HCT116 (cell line): ENCODE results near the gene SAYSD1. TPM values are rescaled to one million over a fixed set of nuclear protein-coding genes. Genes with fewer than 3 reads are reported as not detected.

ENCODE experiments used
- ATAC-seq: fragments of 200-7000 bp; cut with Tn5 transposase; 2 replicates; pipeline ENCODE4 v1.9.1; 2020; ENCODE audit warnings: mild to moderate bottlenecking, moderate library complexity
- BruUV-seq: library from RNA; stranded (reverse); fragments of 400-500 nt; replicated peaks from 2 replicates; lab custom pipeline; 2021; lab: Mats Ljungman, UMichigan
- CTCF ChIA-PET: fragments of 300-600 bp; sonication (Branson Sonifier 250); formaldehyde crosslinking; loops from one replicate; lab custom pipeline; 2021; ENCODE audit warnings: antibody characterized with exemption; lab: Charles Lee
- POLR2A ChIA-PET: fragments of 300-600, 350-600 bp; sonication (Branson Sonifier 250); formaldehyde crosslinking; loops from one replicate; lab custom pipeline; 2021; ENCODE audit warnings: antibody characterized with exemption; lab: Charles Lee
- RAD21 ChIA-PET, 2 experiments: fragments of 300-600 bp; sonication (Branson Sonifier 250); formaldehyde crosslinking; loops; one replicate each; lab custom pipeline; 2023; ENCODE audit warnings: low total read pairs in 2 of 2; ENCODE audit not compliant: uncharacterized antibody in 2 of 2, unreplicated experiment in 2 of 2, low non-redundant PET in 1 of 2; lab: Charles Lee
- DNase-seq: peaks from one replicate; pipeline ENCODE4 v3.0.0-alpha.2; 2010; ENCODE audit warnings: low read depth, low spot score
- H2AFZ ChIP-seq: fragments of 200-600 bp; shearing (Covaris generic), sonication (generic); 2 replicates; pipeline ENCODE4 v1.6.1; 2017; ENCODE audit warnings: low read depth, mixed run types, mixed read lengths, antibody characterized with exemption, low read length; ENCODE audit not compliant: poor library complexity, severe bottlenecking
- H3K27ac ChIP-seq: 2 replicates; pipeline ENCODE4 v1.5.1; 2012; ENCODE audit warnings: low read depth, low read length
- H3K27me3 ChIP-seq: fragments of 200-600 bp; sonication (generic); 2 replicates; pipeline ENCODE4 v1.6.1; 2016; ENCODE audit warnings: mixed run types, low read length, mixed read lengths; ENCODE audit not compliant: insufficient read depth
- H3K36me3 ChIP-seq, 2 experiments: fragments of 200-500 bp in 1 of 2; fragments of 200-600 bp in 1 of 2; sonication (Bioruptor generic) in 1 of 2; sonication (generic) in 1 of 2; 2 replicates each; pipeline versions ENCODE4 v1.5.1 to v1.6.1; 2014 to 2016; ENCODE audit warnings: low read length in 2 of 2, inconsistent platforms in 1 of 2, mixed read lengths in 1 of 2, mixed run types in 1 of 2; ENCODE audit not compliant: insufficient read depth in 2 of 2, control insufficient read depth in 1 of 2
- H3K4me1 ChIP-seq, 2 experiments: fragments of 200-600 bp in 1 of 2; sonication (generic) in 1 of 2; 2 replicates each; pipeline versions ENCODE4 v1.5.1 to v1.6.1; 2012 to 2017; ENCODE audit warnings: low read length in 2 of 2, inconsistent platforms in 1 of 2, mild to moderate bottlenecking in 1 of 2, mixed read lengths in 1 of 2, mixed run types in 1 of 2, moderate library complexity in 1 of 2; ENCODE audit not compliant: insufficient read depth in 2 of 2, control insufficient read depth in 1 of 2
- H3K4me2 ChIP-seq: fragments of 200-600 bp; sonication (generic); 2 replicates; pipeline ENCODE4 v1.6.1; 2017; ENCODE audit warnings: mixed run types, low read length, mixed read lengths
- H3K4me3 ChIP-seq, 2 experiments: fragments of 200-600 bp in 1 of 2; sonication (generic) in 1 of 2; replicated peaks in 1 of 2; 2 replicates each; pipeline ENCODE4 v1.5.1; 2011 to 2016; ENCODE audit warnings: low read length in 2 of 2, control low read depth in 1 of 2, low read depth in 1 of 2, mild to moderate bottlenecking in 1 of 2, mixed read lengths in 1 of 2, mixed run types in 1 of 2
- H3K79me2 ChIP-seq: fragments of 200-600 bp; sonication (generic); 2 replicates; pipeline ENCODE4 v1.6.1; 2017; ENCODE audit warnings: mild to moderate bottlenecking, mixed run types, low read length, moderate library complexity, mixed read lengths; ENCODE audit not compliant: insufficient read depth
- H3K9ac ChIP-seq: fragments of 200-600 bp; sonication (generic); 2 replicates; pipeline ENCODE4 v1.6.1; 2016; ENCODE audit warnings: low read length, mixed read lengths
- H3K9me2 ChIP-seq: fragments of 200-600 bp; sonication (generic), shearing (Covaris generic); 2 replicates; pipeline ENCODE4 v1.6.1; 2017; ENCODE audit warnings: mixed run types, mild to moderate bottlenecking, moderate library complexity; ENCODE audit not compliant: insufficient read depth
- H3K9me3 ChIP-seq, 2 experiments: fragments of 200-500 bp in 1 of 2; fragments of 200-600 bp in 1 of 2; sonication (Bioruptor generic) in 1 of 2; sonication (generic) in 1 of 2; 2 replicates each; pipeline ENCODE4 v1.6.1; 2014 to 2017; ENCODE audit warnings: low read length in 2 of 2, mixed read lengths in 2 of 2, inconsistent platforms in 1 of 2, low read depth in 1 of 2, mild to moderate bottlenecking in 1 of 2, mixed run types in 1 of 2, moderate library complexity in 1 of 2; ENCODE audit not compliant: control insufficient read depth in 1 of 2, insufficient read depth in 1 of 2
- H4K20me1 ChIP-seq: fragments of 200-600 bp; sonication (generic), shearing (Covaris generic); 2 replicates; pipeline ENCODE4 v1.6.1; 2017; ENCODE audit warnings: mixed run types, mild to moderate bottlenecking, moderate library complexity; ENCODE audit not compliant: insufficient read depth
- CBX3 ChIP-seq: IDR thresholded peaks from 2 replicates; pipeline ENCODE4 v1.6.1; 2012; ENCODE audit warnings: low read depth
- CEBPB ChIP-seq: IDR thresholded peaks from 2 replicates; pipeline ENCODE4 v1.6.1; 2012; ENCODE audit warnings: low read depth
- ELF1 ChIP-seq: IDR thresholded peaks from 2 replicates; pipeline ENCODE4 v1.6.1; 2012; ENCODE audit warnings: low read depth, borderline replicate concordance
- EZH2phosphoT487 ChIP-seq: fragments of 200-600 bp; IDR thresholded peaks from 2 replicates; pipeline ENCODE4 v1.6.1; 2018; ENCODE audit warnings: antibody characterized with exemption, borderline replicate concordance
- FOSL1 ChIP-seq: IDR thresholded peaks from 2 replicates; pipeline ENCODE4 v1.6.1; 2012; ENCODE audit warnings: low read depth
- POLR2A ChIP-seq: IDR thresholded peaks from 2 replicates; pipeline ENCODE4 v1.7.0; 2011; ENCODE audit warnings: borderline replicate concordance; ENCODE audit not compliant: insufficient read depth, insufficient read length; ENCODE audit errors: extremely low read depth
- POLR2AphosphoS5 ChIP-seq: IDR thresholded peaks from 2 replicates; pipeline ENCODE4 v1.6.1; 2011; ENCODE audit warnings: mild to moderate bottlenecking, low read depth, low read length, moderate library complexity
- RAD21 ChIP-seq: IDR thresholded peaks from 2 replicates; pipeline ENCODE4 v1.6.1; 2012; ENCODE audit warnings: low read depth, mild to moderate bottlenecking
- TCF7L2 ChIP-seq: IDR thresholded peaks from 2 replicates; pipeline ENCODE4 v1.7.0; 2011; ENCODE audit warnings: borderline replicate concordance, inconsistent platforms; ENCODE audit not compliant: insufficient read depth, insufficient read length; ENCODE audit errors: extremely low read depth
- YY1 ChIP-seq: IDR thresholded peaks from 2 replicates; pipeline ENCODE4 v1.6.1; 2011; ENCODE audit warnings: low read length, low read depth, moderate library complexity, mild to moderate bottlenecking; ENCODE audit not compliant: insufficient replicate concordance; ENCODE audit errors: extremely low read depth
- ZFX ChIP-seq: fragments of 450-650 bp; IDR thresholded peaks from 2 replicates; pipeline ENCODE4 v1.6.1; 2017
- intact Hi-C: fragments of 100-400 bp; cut with micrococcal nuclease; formaldehyde crosslinking; loops from 2 replicates; pipeline ENCODE4 v1.10.0; 2022
- total RNA-seq: library from RNA; stranded (reverse); gene quantifications from one replicate; pipeline ENCODE4 v1.2.1, GENCODE V29; 2021; ENCODE audit not compliant: unreplicated experiment
- TF ChIP-seq, protein P1 (sequence below): IDR thresholded peaks from 2 replicates; pipeline ENCODE4 v1.6.1; 2012
- TF ChIP-seq, protein P2 (sequence below): IDR thresholded peaks from 2 replicates; pipeline ENCODE4 v1.6.1; 2012
- TF ChIP-seq, protein P3 (sequence below): IDR thresholded peaks from 2 replicates; pipeline ENCODE4 v1.6.1; 2012; ENCODE audit warnings: low read depth
- TF ChIP-seq, protein P4 (sequence below), 3 experiments: fragments of 200-600 bp in 1 of 3; sonication (generic) in 1 of 3; IDR thresholded peaks in 2 of 3; conservative IDR thresholded peaks in 1 of 3; 2 replicates each; pipeline ENCODE4 v1.5.1; 2012 to 2017; ENCODE audit warnings: low read depth in 2 of 3, low read length in 2 of 3, antibody characterized with exemption in 1 of 3, borderline replicate concordance in 1 of 3, control low read depth in 1 of 3, mild to moderate bottlenecking in 1 of 3, mixed read lengths in 1 of 3, mixed run types in 1 of 3, moderate library complexity in 1 of 3; ENCODE audit not compliant: insufficient read depth in 1 of 3

Gene SAYSD1
- total RNA-seq, 1 experiment from 2014 or later = 10.1 TPM

DNA sequence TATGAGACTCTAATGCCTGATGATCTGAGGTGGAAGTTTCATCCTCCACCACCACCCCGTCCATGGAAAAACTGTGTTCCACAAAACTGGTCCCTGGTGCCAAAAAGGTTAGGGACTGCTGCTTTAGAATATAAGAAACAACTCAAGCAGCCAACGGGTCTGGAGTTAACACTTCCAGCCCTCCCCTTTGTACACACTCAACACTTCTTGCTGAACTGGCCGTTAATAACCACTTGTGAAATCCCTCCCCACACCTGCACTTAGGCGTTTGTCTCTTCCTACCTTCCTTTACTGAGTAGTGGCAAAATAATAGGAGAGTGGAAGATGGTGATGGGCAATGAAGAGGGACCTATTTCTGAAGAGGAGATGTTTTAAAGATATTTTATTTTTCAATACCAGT is 10.5 kb downstream of the SAYSD1 start:
- ChIA-PET CTCF (no interaction called here), POLR2A (no interaction called here), RAD21 (no interaction called here)
- Histone ChIP-seq H3K27me3 (peaks cover 14% of the 10 kb centered on the region), H2AFZ (no peak overlapping the region), H3K4me1 (no peaks in the 10 kb centered on the region), H3K27ac (no peak overlapping the region), H4K20me1 (no peaks in the 10 kb centered on the region), H3K4me3 (no peak overlapping the region), H3K9me2 (no peaks in the 10 kb centered on the region), H3K9ac (no peak overlapping the region), H3K4me2 (no peak overlapping the region), H3K79me2 (no peaks in the 10 kb centered on the region), H3K9me3 (no peaks in the 10 kb centered on the region), H3K36me3 (no peaks in the 10 kb centered on the region)
- intact Hi-C loops = loop anchor here (5.0 kb wide), 2 partner anchors 132 to 208 kb away; partner anchors contain the start of gene KCNK17
- TF ChIP-seq ELF1 (no peak), EZH2phosphoT487 (no peak), POLR2AphosphoS5 (no peak), ZFX (no peak), CEBPB (no peak), RAD21 (no peak), YY1 (no peak), FOSL1 (no peak), CBX3 (no peak), TCF7L2 (no peak), POLR2A (no peak)
- TF ChIP-seq, protein P1, sequence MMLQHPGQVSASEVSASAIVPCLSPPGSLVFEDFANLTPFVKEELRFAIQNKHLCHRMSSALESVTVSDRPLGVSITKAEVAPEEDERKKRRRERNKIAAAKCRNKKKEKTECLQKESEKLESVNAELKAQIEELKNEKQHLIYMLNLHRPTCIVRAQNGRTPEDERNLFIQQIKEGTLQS = no peak
- TF ChIP-seq, protein P2, sequence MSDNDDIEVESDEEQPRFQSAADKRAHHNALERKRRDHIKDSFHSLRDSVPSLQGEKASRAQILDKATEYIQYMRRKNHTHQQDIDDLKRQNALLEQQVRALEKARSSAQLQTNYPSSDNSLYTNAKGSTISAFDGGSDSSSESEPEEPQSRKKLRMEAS = no peak
- TF ChIP-seq, protein P3, sequence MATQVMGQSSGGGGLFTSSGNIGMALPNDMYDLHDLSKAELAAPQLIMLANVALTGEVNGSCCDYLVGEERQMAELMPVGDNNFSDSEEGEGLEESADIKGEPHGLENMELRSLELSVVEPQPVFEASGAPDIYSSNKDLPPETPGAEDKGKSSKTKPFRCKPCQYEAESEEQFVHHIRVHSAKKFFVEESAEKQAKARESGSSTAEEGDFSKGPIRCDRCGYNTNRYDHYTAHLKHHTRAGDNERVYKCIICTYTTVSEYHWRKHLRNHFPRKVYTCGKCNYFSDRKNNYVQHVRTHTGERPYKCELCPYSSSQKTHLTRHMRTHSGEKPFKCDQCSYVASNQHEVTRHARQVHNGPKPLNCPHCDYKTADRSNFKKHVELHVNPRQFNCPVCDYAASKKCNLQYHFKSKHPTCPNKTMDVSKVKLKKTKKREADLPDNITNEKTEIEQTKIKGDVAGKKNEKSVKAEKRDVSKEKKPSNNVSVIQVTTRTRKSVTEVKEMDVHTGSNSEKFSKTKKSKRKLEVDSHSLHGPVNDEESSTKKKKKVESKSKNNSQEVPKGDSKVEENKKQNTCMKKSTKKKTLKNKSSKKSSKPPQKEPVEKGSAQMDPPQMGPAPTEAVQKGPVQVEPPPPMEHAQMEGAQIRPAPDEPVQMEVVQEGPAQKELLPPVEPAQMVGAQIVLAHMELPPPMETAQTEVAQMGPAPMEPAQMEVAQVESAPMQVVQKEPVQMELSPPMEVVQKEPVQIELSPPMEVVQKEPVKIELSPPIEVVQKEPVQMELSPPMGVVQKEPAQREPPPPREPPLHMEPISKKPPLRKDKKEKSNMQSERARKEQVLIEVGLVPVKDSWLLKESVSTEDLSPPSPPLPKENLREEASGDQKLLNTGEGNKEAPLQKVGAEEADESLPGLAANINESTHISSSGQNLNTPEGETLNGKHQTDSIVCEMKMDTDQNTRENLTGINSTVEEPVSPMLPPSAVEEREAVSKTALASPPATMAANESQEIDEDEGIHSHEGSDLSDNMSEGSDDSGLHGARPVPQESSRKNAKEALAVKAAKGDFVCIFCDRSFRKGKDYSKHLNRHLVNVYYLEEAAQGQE = no peak
- TF ChIP-seq, protein P4, sequence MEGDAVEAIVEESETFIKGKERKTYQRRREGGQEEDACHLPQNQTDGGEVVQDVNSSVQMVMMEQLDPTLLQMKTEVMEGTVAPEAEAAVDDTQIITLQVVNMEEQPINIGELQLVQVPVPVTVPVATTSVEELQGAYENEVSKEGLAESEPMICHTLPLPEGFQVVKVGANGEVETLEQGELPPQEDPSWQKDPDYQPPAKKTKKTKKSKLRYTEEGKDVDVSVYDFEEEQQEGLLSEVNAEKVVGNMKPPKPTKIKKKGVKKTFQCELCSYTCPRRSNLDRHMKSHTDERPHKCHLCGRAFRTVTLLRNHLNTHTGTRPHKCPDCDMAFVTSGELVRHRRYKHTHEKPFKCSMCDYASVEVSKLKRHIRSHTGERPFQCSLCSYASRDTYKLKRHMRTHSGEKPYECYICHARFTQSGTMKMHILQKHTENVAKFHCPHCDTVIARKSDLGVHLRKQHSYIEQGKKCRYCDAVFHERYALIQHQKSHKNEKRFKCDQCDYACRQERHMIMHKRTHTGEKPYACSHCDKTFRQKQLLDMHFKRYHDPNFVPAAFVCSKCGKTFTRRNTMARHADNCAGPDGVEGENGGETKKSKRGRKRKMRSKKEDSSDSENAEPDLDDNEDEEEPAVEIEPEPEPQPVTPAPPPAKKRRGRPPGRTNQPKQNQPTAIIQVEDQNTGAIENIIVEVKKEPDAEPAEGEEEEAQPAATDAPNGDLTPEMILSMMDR (IDR thresholded peaks at IDR 0.05 in 2 of 3, conservative IDR thresholded peaks at IDR 0.05 in 1 of 3; ENCODE audit: borderline replicate concordance in 1 of 3, insufficient read depth in 1 of 3, low read depth in 2 of 3, low read length in 2 of 3) = no peak
- no TSS peak for BruUV-seq
- DNase-seq = no peak
- no peak for ATAC-seq
